Measurements from ENCODE around the gene SORBS1.

- TF ChIP-seq POLR2A (IDR thresholded peaks at IDR 0.05) (no peak), CTCF (IDR thresholded peaks at IDR 0.05) (no peak)
Measured at GRCh38 chr10:95559471-95559870, 1.7 kb downstream of the SORBS1 start.
